HT-29 (cell line): ENCODE data around the gene ITGB8. TPM values are rescaled to one million over a fixed set of nuclear protein-coding genes. Genes with fewer than 3 reads are reported as not detected.

ENCODE experiments used
- DNase-seq: peaks from one replicate; pipeline ENCODE4 v3.0.0-alpha.2; 2015; ENCODE audit warnings: low spot score
- small RNA-seq: library from RNA; depleted of rRNA; stranded (forward); fragments of <200 nt; gene quantifications from one replicate; pipeline ENCODE3, GENCODE V24; 2014
- total RNA-seq: library from RNA; depleted of rRNA; stranded (reverse); fragments of >200 nt; shearing (Covaris generic); gene quantifications from 2 replicates; pipeline ENCODE4 v1.2.3, GENCODE V29; 2014; rRNA removed

ITGB8 gene
- total RNA-seq, 1 experiment from 2014 or later, result 25.4 TPM

DNA sequence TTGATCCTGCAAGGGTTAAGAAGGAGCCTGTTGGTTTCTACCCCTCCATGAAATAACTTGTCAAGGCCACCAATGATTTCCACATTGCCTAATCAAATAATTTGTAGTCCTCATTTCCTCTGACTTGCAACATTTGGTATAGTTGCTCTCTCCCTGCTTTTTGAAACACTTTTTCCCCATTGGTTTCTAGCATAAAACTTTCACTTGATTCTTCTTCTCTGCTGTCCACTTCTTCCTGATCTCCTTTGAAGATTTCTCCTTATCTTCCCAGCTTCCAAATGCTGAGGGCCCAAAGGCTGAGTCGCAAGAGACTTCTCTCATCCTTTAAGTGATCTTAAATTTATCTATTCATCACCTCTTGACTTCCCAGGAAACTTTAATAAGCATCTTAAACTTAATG, 134.2 kb downstream of the ITGB8 start:
- DNase-seq, result no peak

Small RNAs within 50 kb of the gene (small RNA-seq; reads per million reads assigned to genes)
- not detected for gene RF00275

Other genes with a start within 250 kb of the ITGB8 start
- 9.9 and 12.5 TPM in 2 replicates for gene MACC1, start 113.5 kb upstream of the ITGB8 start, total RNA-seq